ENCODE measurements around the gene ABHD16B. TPM values are rescaled to one million over a fixed set of nuclear protein-coding genes. Genes with fewer than 3 reads are reported as not detected.

The ABHD16B gene
- total and polyA plus RNA-seq, 2 of the 13 experiments (the other 11 are each of a cell fraction or from before 2014, with no cell fraction given) = not detected

DNA sequence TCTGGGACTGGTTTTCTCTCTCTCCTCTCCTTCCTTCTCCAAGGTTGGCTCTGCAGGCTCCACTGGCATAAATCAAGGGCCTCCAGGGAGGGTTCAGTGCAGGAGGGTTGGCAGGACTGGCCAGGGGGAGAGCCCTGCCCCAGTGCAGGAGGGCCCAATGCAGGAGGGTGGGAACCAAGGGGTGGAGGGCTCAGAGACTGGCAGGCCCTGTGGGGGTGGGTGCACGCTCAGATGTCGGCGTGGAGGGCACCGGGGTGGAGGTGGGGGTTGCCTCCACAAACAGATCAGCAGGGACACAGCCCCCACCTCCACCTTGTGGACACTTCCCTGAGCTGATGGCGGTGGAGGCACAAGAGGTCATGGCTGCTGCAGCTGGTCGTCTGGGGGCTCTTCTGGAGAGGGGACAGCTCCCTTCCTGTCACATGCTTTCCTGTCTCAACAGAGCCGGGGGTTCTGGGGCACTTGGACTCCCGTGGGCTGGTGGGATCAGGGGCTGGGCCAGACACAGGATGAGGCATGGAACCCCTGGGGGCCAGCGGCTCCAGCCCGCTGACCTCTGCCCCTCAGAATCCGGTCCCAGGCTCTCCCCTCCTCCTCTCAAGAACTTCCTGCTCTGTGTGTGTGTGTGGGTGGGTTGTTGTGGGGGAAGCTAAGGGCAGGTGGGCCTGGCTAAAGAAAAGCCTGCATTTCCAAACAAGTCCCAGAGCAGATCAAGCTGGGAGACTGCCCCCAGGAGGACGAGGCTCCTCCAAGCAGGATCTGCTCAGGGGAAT is 2.7 kb upstream of the ABHD16B start (continued):
- TF ChIP-seq, protein P1, sequence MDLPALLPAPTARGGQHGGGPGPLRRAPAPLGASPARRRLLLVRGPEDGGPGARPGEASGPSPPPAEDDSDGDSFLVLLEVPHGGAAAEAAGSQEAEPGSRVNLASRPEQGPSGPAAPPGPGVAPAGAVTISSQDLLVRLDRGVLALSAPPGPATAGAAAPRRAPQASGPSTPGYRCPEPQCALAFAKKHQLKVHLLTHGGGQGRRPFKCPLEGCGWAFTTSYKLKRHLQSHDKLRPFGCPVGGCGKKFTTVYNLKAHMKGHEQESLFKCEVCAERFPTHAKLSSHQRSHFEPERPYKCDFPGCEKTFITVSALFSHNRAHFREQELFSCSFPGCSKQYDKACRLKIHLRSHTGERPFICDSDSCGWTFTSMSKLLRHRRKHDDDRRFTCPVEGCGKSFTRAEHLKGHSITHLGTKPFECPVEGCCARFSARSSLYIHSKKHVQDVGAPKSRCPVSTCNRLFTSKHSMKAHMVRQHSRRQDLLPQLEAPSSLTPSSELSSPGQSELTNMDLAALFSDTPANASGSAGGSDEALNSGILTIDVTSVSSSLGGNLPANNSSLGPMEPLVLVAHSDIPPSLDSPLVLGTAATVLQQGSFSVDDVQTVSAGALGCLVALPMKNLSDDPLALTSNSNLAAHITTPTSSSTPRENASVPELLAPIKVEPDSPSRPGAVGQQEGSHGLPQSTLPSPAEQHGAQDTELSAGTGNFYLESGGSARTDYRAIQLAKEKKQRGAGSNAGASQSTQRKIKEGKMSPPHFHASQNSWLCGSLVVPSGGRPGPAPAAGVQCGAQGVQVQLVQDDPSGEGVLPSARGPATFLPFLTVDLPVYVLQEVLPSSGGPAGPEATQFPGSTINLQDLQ (CRISPR knock-in tag; IDR thresholded peaks at IDR 0.05) = peak; percentile 72; the same call in 1 of the 2 replicates
- TF ChIP-seq ZNF501 (CRISPR knock-in tag; IDR thresholded peaks at IDR 0.05) (no peak; the same call in 1 of the 2 replicates), NR2F6 (IDR thresholded peaks at IDR 0.05) (peak; percentile 96), NR2F6 (CRISPR knock-in tag; IDR thresholded peaks at IDR 0.05) (peak; percentile 90), REPIN1 (CRISPR knock-in tag; IDR thresholded peaks at IDR 0.05; ENCODE audit: borderline replicate concordance, low read depth) (peak; percentile 42), ZNF552 (CRISPR knock-in tag; IDR thresholded peaks at IDR 0.05; ENCODE audit: borderline replicate concordance) (no peak), ZBTB1 (CRISPR knock-in tag; IDR thresholded peaks at IDR 0.05; ENCODE audit: borderline replicate concordance) (no peak), ZNF207 (IDR thresholded peaks at IDR 0.05; ENCODE audit: borderline replicate concordance) (no peak), ZNF510 (CRISPR knock-in tag; IDR thresholded peaks at IDR 0.05; ENCODE audit: low read depth) (no peak), SMAD3 (CRISPR knock-in tag; IDR thresholded peaks at IDR 0.05) (no peak), JUNB (CRISPR knock-in tag; IDR thresholded peaks at IDR 0.05; ENCODE audit: borderline replicate concordance) (no peak), ZNF549 (CRISPR knock-in tag; IDR thresholded peaks at IDR 0.05) (no peak), ZNF20 (CRISPR knock-in tag; IDR thresholded peaks at IDR 0.05) (no peak), ZBTB38 (CRISPR knock-in tag; IDR thresholded peaks at IDR 0.05) (peak; percentile 44; the same call in 1 of the 2 replicates), ZBTB42 (CRISPR knock-in tag; IDR thresholded peaks at IDR 0.05) (peak; percentile 60; the same call in 1 of the 2 replicates), POLR2A (IDR thresholded peaks at IDR 0.05; ENCODE audit: insufficient read depth in 1 of 2, low read depth in 2 of 2, low read length in 2 of 2) (no peak)
- TF ChIP-seq, protein P2, sequence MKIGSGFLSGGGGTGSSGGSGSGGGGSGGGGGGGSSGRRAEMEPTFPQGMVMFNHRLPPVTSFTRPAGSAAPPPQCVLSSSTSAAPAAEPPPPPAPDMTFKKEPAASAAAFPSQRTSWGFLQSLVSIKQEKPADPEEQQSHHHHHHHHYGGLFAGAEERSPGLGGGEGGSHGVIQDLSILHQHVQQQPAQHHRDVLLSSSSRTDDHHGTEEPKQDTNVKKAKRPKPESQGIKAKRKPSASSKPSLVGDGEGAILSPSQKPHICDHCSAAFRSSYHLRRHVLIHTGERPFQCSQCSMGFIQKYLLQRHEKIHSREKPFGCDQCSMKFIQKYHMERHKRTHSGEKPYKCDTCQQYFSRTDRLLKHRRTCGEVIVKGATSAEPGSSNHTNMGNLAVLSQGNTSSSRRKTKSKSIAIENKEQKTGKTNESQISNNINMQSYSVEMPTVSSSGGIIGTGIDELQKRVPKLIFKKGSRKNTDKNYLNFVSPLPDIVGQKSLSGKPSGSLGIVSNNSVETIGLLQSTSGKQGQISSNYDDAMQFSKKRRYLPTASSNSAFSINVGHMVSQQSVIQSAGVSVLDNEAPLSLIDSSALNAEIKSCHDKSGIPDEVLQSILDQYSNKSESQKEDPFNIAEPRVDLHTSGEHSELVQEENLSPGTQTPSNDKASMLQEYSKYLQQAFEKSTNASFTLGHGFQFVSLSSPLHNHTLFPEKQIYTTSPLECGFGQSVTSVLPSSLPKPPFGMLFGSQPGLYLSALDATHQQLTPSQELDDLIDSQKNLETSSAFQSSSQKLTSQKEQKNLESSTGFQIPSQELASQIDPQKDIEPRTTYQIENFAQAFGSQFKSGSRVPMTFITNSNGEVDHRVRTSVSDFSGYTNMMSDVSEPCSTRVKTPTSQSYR (CRISPR knock-in tag; IDR thresholded peaks at IDR 0.05; ENCODE audit: borderline replicate concordance) = peak; percentile 77
- TF ChIP-seq, protein P3, sequence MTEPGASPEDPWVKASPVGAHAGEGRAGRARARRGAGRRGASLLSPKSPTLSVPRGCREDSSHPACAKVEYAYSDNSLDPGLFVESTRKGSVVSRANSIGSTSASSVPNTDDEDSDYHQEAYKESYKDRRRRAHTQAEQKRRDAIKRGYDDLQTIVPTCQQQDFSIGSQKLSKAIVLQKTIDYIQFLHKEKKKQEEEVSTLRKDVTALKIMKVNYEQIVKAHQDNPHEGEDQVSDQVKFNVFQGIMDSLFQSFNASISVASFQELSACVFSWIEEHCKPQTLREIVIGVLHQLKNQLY (CRISPR knock-in tag; IDR thresholded peaks at IDR 0.05) = peak; percentile 78; the same call in 1 of the 2 replicates
- TF ChIP-seq, protein P4, sequence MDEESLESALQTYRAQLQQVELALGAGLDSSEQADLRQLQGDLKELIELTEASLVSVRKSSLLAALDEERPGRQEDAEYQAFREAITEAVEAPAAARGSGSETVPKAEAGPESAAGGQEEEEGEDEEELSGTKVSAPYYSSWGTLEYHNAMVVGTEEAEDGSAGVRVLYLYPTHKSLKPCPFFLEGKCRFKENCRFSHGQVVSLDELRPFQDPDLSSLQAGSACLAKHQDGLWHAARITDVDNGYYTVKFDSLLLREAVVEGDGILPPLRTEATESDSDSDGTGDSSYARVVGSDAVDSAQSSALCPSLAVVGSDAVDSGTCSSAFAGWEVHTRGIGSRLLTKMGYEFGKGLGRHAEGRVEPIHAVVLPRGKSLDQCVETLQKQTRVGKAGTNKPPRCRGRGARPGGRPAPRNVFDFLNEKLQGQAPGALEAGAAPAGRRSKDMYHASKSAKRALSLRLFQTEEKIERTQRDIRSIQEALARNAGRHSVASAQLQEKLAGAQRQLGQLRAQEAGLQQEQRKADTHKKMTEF (CRISPR knock-in tag; IDR thresholded peaks at IDR 0.05) = peak; percentile 70; the same call in 1 of the 2 replicates

Measured in HepG2 (cell line).